ENCODE results near the gene YIPF3.
"Not testable (repeated sequence)": the region's sequence is repeated elsewhere in the genome, so short reads cannot be mapped to it uniquely, and the experiment has no call there.

The YIPF3 gene

GRCh38 chr6:43468748-43469681, 47.7 kb downstream of the YIPF3 start:
- Histone ChIP-seq H3K4me3 (no peak overlapping the region), H3K27ac (no peak overlapping the region)

DNA sequence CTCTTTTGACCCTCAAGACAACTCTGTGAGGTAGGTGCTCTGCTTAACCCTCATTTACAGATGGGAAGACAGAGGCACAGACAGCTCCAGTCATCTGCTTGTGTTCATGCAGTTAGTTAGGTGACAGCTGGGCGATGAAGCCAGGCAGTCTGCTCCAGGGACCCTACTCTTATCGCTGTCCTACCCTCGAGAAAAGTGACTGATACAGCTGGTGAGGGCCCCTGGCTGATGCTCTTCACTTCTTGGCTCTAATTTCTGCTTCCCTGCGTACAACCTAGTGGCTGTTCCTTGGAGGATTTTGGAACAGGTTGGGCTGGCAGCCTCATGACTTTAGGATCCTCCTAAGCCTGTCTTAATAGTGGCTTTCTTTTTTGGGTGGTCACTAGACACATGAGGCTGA, 48.5 kb downstream of the YIPF3 start:
- no peak overlapping the region for H3K27ac ChIP-seq
- no peak overlapping the region for H3K4me3 ChIP-seq

DNA sequence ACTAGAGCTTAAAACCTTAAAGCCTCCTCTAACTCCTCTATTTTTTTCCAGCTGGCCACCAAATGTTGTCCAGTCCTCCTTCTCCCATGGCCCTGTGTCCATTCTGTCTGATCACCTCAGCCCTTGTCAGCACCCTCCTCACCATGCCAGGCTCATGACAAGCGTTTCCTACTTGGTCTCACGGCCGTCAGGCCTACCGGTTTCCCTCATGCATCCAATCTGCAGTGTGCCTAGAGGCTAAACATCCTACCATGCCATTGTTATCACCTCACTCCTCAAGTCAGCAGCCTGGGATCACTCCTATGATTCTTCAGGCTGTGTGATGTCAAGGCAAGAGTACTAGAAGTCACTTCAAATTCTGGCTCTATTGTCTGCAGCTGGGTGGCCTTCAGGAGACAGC, 49.0 kb downstream of the YIPF3 start:
- no peak overlapping the region for H3K27ac ChIP-seq
- H3K4me3 ChIP-seq: no peak overlapping the region

DNA sequence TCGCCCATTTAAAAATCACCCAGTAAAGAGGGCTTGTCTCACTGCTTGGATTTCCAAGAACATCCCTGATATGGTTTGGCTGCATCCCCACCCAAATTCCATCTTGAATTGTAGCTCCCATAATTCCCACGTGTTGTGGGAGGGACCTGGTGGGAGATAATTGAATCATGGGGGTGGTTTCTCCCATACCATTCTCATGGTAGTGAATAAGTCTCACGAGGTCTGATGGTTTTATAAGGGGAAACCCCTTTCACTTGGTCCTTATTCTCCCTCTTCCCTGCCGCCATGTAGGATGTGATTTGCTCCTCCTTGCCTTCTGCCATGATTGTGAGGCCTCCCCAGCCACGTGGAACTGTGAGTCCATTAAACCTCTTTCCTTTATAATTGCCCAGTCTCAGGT, 49.5 kb downstream of the YIPF3 start:
- not testable (repeated sequence) for H3K4me3 ChIP-seq, H3K27ac ChIP-seq

GRCh38 chr6:43465948-43466347, 50.8 kb downstream of the YIPF3 start:
- Histone ChIP-seq H3K4me3 (no peak overlapping the region), H3K27ac (no peak overlapping the region)

DNA sequence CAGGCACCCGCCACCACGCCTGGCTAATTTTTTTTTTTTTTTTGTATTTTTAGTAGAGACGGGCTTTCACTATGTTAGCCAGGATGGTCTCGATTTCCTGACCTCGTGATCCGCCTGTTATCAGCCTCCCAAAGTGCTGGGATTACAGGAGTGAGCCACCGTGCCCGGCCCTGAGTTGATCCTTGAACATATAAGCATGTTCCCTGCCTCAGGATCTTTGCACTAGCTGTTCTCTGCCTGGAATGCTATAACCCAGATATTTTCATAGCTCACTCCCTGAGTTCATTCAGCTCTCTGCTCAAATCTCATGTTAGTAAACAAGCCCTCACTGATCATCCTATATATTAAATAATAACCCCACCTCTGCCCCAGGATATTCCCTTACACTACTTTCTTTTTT, 52.4 kb downstream of the YIPF3 start:
- Histone ChIP-seq H3K27ac (no peak overlapping the region), H3K4me3 (no peak overlapping the region)

DNA sequence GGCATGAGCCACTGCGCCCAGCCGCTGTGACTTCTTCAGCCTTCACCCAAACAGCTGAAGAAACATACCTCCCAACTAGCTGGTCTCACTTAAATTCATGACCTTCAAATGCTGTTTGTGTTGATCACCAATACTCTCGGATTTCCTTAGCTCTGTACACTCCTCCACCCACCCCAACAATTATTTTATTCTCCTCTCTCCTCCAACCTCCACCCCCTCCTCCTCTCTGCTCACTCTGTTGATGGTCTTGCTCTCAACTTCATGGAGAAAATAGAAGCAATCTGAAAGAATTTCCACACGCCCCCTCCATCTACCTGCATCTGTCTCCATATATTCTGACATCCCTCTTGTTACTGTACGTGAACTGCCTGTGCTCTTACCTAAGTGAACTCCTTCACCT, 54.8 kb downstream of the YIPF3 start:
- Histone ChIP-seq H3K27ac (no peak overlapping the region), H3K4me3 (no peak overlapping the region)

Data from skin epidermis (tissue), 12 donors.